Measurements from ENCODE around the gene SMCO3. TPM values are rescaled to one million over a fixed set of nuclear protein-coding genes. Genes with fewer than 3 reads are reported as not detected.
A peak's percentile ranks its signal among the peaks of the same experiment; 100 is the strongest.
"Not testable (repeated sequence)": the region's sequence is repeated elsewhere in the genome, so short reads cannot be mapped to it uniquely, and the experiment has no call there.

Gene SMCO3
- total and polyA plus RNA-seq, 3 donors from 2014 or later: 0.20 to 0.39 TPM; not detected in 1

DNA sequence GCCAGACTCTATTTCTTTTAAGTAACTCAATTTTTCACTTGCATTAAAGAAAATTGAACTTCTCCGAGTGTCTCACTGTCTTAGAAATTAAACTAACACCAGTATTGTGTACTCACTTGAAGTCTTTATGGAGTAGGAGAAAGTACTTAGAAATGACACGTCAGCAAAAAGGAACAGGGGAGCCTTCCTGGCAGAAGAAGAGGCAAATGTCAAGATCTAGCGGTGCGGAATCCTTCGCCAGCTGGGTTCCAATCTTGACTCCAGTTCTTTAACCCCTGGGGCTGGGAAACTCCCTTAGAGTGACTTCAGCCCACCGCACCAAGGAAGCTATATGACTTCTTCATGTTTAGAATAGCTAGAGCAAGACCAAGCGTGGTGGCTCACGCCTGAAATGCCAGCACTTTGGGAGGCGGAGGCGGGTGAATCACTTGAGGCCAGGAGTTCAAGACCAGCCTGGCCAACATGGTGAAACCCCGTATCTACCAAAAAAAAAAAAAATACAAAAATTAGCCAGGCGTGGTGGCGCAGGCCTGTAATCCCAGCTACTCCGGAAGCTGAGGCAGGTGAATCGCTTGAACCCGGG lies 45.1 kb downstream of the SMCO3 start:
- Histone ChIP-seq H3K36me3 (ENCODE audit: low read depth, missing control alignments) (no peaks in the 10 kb centered on the region), H3K4me1 (peaks cover 7% of the 10 kb centered on the region), H3K9me3 (no peaks in the 10 kb centered on the region), H3K4me3 (peak overlapping the region; percentile 79 to 92), H3K27ac (peak overlapping the region; percentile 94 to 95), H3K27me3 (no peaks in the 10 kb centered on the region)
- peak; percentile 32 for DNase-seq
- 26% methylated on average over 15 of the region's 16 CpGs for WGBS, 2 donors
- TF ChIP-seq POLR2A (IDR thresholded peaks at IDR 0.05): no peak
- TF ChIP-seq, protein P1, sequence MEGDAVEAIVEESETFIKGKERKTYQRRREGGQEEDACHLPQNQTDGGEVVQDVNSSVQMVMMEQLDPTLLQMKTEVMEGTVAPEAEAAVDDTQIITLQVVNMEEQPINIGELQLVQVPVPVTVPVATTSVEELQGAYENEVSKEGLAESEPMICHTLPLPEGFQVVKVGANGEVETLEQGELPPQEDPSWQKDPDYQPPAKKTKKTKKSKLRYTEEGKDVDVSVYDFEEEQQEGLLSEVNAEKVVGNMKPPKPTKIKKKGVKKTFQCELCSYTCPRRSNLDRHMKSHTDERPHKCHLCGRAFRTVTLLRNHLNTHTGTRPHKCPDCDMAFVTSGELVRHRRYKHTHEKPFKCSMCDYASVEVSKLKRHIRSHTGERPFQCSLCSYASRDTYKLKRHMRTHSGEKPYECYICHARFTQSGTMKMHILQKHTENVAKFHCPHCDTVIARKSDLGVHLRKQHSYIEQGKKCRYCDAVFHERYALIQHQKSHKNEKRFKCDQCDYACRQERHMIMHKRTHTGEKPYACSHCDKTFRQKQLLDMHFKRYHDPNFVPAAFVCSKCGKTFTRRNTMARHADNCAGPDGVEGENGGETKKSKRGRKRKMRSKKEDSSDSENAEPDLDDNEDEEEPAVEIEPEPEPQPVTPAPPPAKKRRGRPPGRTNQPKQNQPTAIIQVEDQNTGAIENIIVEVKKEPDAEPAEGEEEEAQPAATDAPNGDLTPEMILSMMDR (IDR thresholded peaks at IDR 0.05): no peak
- intact Hi-C loops (cut with DNase I; ENCODE audit: low total_unique reads): no loop called here

DNA sequence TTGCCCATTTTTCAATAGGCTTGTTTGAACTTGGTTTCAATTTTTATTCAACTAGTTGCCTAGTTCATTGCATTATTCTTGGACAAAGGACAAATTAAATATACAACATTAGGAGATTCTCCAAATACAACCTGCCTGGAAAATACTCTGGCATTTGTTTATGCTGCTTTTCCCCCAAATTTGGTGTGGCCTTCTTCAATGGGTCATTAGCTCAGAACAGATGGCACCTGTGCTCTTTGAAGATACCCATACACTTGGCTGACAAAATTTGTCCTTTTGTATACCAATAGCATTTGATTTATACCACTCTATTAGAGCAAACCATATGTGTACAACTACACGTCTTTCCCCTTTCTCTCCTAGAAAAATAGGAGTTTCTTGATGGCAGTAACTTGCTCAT lies 46.4 kb downstream of the SMCO3 start:
- intact Hi-C loops (cut with DNase I; ENCODE audit: low total_unique reads): no loop called here
- no peak for DNase-seq
- Histone ChIP-seq H3K4me1 (peaks cover 7% of the 10 kb centered on the region), H3K4me3 (no peak overlapping the region), H3K9me3 (no peaks in the 10 kb centered on the region), H3K27ac (no peak overlapping the region), H3K27me3 (no peaks in the 10 kb centered on the region), H3K36me3 (ENCODE audit: low read depth, missing control alignments) (no peaks in the 10 kb centered on the region)
- TF ChIP-seq, protein P1 (IDR thresholded peaks at IDR 0.05): no peak
- no peak for TF ChIP-seq POLR2A (IDR thresholded peaks at IDR 0.05)
- 68 to 73% methylated on average over 1 of the region's 1 CpG for WGBS, 2 donors

DNA sequence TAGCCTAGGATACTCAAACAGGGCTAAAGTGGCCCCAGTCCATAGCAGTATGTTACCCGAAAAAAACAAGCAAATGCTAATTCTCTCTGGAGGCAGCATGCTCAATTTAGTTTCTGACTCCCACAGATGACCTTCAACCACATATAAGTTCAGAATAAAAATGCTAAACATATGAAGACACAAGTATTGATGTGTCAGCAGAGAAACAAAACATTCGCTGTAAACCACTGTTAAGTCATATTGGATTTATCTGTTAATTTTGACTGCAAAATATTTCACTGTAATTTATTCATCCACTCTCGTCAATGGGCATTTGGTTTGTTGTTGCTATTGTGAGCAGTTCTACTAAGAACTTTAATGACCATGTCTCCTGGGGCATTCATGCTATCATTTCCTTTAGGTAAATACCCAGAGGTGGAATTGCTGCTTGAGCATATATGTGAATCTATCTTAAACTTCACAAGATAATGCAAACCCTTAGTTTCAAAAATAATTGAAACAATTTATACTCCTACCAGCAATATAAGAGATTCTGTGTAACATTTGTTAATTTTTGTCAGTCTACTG lies 47.2 kb downstream of the SMCO3 start:
- no peak for DNase-seq
- WGBS, 2 donors: 63 to 79% methylated on average over 3 of the region's 3 CpGs
- Histone ChIP-seq H3K36me3 (ENCODE audit: low read depth, missing control alignments) (no peaks in the 10 kb centered on the region), H3K27me3 (no peaks in the 10 kb centered on the region), H3K9me3 (no peaks in the 10 kb centered on the region), H3K4me3 (no peak overlapping the region), H3K4me1 (peaks cover 3% of the 10 kb centered on the region), H3K27ac (no peak overlapping the region)
- intact Hi-C loops (cut with DNase I; ENCODE audit: low total_unique reads): no loop called here
- TF ChIP-seq, protein P1 (IDR thresholded peaks at IDR 0.05): no peak
- no peak for TF ChIP-seq POLR2A (IDR thresholded peaks at IDR 0.05)

DNA sequence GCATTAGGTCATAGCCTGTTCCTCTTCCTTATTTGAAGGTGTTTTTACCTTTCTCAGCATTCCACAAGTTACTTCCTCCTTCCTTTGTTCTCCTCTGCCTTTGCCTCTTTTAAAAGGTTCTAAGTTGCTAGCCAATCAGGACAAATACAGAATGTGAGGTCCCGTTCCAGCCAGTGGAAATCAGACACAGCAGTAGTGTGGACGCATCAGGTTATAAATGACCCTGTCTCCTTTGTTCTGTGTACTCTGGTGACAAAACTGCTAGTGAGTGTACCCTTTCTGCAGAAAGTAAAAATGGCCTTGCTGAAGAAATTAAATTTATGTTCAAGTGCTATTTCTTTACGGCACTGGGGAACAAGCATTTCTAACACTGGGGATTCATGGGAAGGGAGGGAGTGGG lies 48.0 kb downstream of the SMCO3 start:
- H3K27ac ChIP-seq; H3K9me3 ChIP-seq; intact Hi-C loops (cut with DNase I; ENCODE audit: low total_unique reads); H3K4me3 ChIP-seq; H3K27me3 ChIP-seq; DNase-seq; H3K36me3 ChIP-seq (ENCODE audit: low read depth, missing control alignments); H3K4me1 ChIP-seq: not testable (repeated sequence)
- 85 to 93% methylated on average over 3 of the region's 3 CpGs for WGBS, 2 donors

DNA sequence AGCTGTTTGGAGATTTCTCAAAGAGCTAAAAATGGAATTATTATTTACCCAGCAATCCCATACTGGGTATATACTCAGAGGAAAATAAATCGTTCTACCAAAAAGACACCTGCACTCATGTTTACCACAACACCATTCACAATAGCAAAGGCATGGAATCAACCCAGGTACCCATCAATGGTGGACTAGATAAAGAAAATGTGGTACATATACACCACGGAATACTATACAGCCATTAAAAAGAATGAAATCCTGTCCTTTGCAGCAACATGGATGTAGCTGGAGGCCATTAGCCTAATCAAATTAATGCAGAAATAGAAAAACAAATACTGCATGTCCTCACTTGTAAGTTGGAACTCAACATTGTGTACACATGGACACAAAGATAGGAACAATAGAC lies 48.6 kb downstream of the SMCO3 start:
- H3K27me3 ChIP-seq: no peaks in the 10 kb centered on the region
- 94 to 95% methylated on average over 2 of the region's 2 CpGs for WGBS, 2 donors
- no peaks in the 10 kb centered on the region for H3K4me1 ChIP-seq
- no peak overlapping the region for H3K27ac ChIP-seq
- no peaks in the 10 kb centered on the region for H3K9me3 ChIP-seq
- H3K36me3 ChIP-seq (ENCODE audit: low read depth, missing control alignments): no peaks in the 10 kb centered on the region
- intact Hi-C loops (cut with DNase I; ENCODE audit: low total_unique reads): no loop called here
- TF ChIP-seq, protein P1 (IDR thresholded peaks at IDR 0.05): no peak
- no peak for TF ChIP-seq POLR2A (IDR thresholded peaks at IDR 0.05)
- no peak overlapping the region for H3K4me3 ChIP-seq
- no peak for DNase-seq

DNA sequence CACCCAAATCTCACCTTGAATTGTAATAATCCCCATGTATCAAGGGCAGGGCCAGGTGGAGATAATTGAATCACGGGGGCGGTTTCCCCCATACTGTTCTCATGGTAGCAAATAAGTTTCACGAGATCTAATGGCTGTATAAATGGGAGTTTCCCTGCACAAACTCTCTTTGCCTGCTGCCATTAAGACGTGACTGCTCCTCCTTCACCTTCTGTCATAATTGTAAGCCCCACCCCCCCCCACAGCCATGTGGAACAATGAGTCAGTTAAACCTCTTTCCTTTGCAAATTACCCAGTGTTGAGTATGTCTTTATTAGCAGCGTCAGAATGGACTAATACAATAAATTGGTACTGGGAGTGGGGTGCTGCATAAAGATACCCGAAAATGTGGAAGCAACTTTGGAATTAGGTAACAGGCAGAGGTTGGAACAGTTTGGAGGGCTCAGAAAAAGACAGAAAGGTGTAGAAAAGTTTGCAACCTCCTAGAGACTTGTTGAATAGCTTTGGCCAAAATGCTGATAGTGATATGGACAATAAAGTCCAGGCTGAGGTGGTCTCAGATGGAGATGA lies 54.2 kb downstream of the SMCO3 start:
- H3K27ac ChIP-seq; H3K36me3 ChIP-seq (ENCODE audit: low read depth, missing control alignments); intact Hi-C loops (cut with DNase I; ENCODE audit: low total_unique reads); H3K27me3 ChIP-seq; H3K9me3 ChIP-seq; H3K4me3 ChIP-seq; H3K4me1 ChIP-seq; DNase-seq: not testable (repeated sequence)
- 60 to 76% methylated on average over 6 of the region's 6 CpGs for WGBS, 2 donors
